Mesenteric fat pad (tissue), 1 donor: ENCODE data around the gene PPP6R2. TPM values are rescaled to one million over a fixed set of nuclear protein-coding genes. Genes with fewer than 3 reads are reported as not detected.

Experiments used
- DNase-seq: peaks from one replicate; pipeline ENCODE4 v3.0.0-alpha.2; 2020; ENCODE audit warnings: low spot score
- total RNA-seq: library from RNA; stranded (reverse); fragmentation: NEBNext Ultra II Directional; extraction: Animal tissue kit (Norgen Biotek cat#: 25700); gene quantifications from one replicate; pipeline ENCODE4 v1.2.1, GENCODE V29; 2021
- donor health status: DM: yes; HTN: yes; CAD: no.

Gene PPP6R2
- total RNA-seq, 1 donor from 2014 or later = 45.3 TPM

- DNase-seq = no peak
Observed at GRCh38 chr22:50467773-50468440, 124.8 kb downstream of the PPP6R2 start.

- DNase-seq = no peak
Observed at GRCh38 chr22:50468626-50469025, 125.5 kb downstream of the PPP6R2 start.

- no peak for DNase-seq
Observed at GRCh38 chr22:50469377-50470305, 126.5 kb downstream of the PPP6R2 start.

GRCh38 chr22:50470491-50470890 lies 127.4 kb downstream of the PPP6R2 start:
- no peak for DNase-seq

- no peak for DNase-seq
Observed at GRCh38 chr22:50471197-50471847, 128.2 kb downstream of the PPP6R2 start.

GRCh38 chr22:50471962-50472361 lies 128.8 kb downstream of the PPP6R2 start:
- DNase-seq = no peak

- no peak for DNase-seq
Observed at GRCh38 chr22:50473088-50473487, 130.0 kb downstream of the PPP6R2 start.

GRCh38 chr22:50473855-50474671 lies 130.9 kb downstream of the PPP6R2 start:
- DNase-seq = no peak

GRCh38 chr22:50474710-50475651 lies 131.9 kb downstream of the PPP6R2 start, which contains the start of gene SBF1:
SBF1 (minus strand) TSS chr22:50475035; CDS start chr22:50474840, 195 bp downstream.
- peak; percentile 98 for DNase-seq

GRCh38 chr22:50475652-50476002 lies 132.5 kb downstream of the PPP6R2 start:
- DNase-seq = no peak

- DNase-seq = no peak
Observed at GRCh38 chr22:50476868-50477267, 133.7 kb downstream of the PPP6R2 start.

- DNase-seq = no peak
Observed at GRCh38 chr22:50477923-50478322, 134.8 kb downstream of the PPP6R2 start.

GRCh38 chr22:50479721-50480120 lies 136.6 kb downstream of the PPP6R2 start:
- DNase-seq = no peak

- DNase-seq = no peak
Observed at GRCh38 chr22:50481045-50481439, 137.9 kb downstream of the PPP6R2 start.

GRCh38 chr22:50481440-50482106 lies 138.4 kb downstream of the PPP6R2 start, which contains the start of gene ADM2:
ADM2 (plus strand) TSS chr22:50481543; CDS start chr22:50481848, 305 bp downstream.
- DNase-seq = no peak

- no peak for DNase-seq
Observed at GRCh38 chr22:50482107-50483074, 139.3 kb downstream of the PPP6R2 start.

GRCh38 chr22:50483106-50483505 lies 140.0 kb downstream of the PPP6R2 start:
- DNase-seq = no peak

GRCh38 chr22:50483556-50483955 lies 140.4 kb downstream of the PPP6R2 start:
- no peak for DNase-seq
